Cardiac ventricle fibroblast (primary cell): Measurements from ENCODE around the gene GCNT3. TPM values are rescaled to one million over a fixed set of nuclear protein-coding genes. Genes with fewer than 3 reads are reported as not detected.

Experiments
- total RNA-seq: library from RNA; depleted of rRNA; stranded (reverse); fragments of >200 nt; gene quantifications from 2 replicates; pipeline ENCODE4 v1.2.3, GENCODE V29; 2015

Gene GCNT3
- total RNA-seq = 0.34 and 0.56 TPM in 2 replicates

DNA sequence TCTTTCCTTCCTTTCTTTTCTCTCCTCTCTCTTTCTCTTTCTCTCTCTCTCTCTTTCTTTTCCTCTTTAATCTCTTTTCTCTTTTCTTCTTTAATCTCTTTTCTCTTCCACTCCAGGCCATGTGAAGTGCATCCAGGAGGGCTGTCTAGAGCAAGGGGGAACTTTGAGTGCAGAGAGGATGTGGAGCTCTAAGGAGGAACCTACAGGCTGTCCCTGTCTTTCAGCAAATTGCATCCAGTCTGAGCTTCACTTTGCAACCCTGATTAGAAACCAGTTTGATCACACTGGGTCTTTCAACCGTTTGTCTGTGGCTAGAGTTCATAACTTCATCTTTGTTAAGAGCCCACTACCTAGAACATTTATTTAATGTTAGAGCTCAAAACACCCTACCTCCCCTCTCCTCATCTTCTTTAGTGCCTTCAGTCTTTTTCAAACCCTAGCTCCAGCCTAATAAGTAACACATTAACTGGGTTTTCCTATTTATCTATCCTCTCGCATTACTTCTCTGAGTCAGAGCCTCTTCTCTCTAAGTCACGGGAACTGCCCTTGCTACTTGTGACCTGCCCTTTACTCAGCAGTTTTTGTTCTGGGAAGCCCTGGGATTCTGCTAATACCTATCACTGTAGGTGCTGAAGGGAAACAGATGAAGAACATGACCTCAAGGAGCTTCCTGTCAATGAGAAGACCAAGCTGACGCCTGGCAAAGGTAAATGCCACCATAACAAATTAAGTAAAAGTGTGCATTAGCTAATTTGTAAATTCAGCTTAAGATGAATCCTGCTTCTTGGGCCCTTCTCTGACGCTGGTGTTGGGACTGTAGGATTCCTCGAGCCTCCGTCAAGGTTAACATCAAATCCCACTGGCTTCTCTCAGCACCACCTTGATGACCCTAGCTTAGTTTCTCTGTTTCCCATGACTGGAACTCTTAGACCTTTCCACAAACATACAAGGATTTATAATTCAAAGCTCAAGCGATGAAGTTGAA lies at the start of gene GCNT3:
TSS of gene GCNT3 (plus strand) at position 508 of the 985 bp plus-strand sequence. CDS start 6,456 bp downstream, outside the sequence.

GRCh38 chr15:59656897-59657634 lies 45.5 kb downstream of the GCNT3 start, which contains the start of gene GTF2A2:
Gene GTF2A2, minus strand, starts transcription at chr15:59657515. Its CDS starts 5,238 bp downstream, at chr15:59652277.

Other genes starting within 250 kb of the GCNT3 start
- gene MYO1E, start 238.9 kb upstream of the GCNT3 start, total RNA-seq = 68.8 and 76.5 TPM in 2 replicates
- 0.12 and 5.4 TPM in 2 replicates for gene FAM81A, start 173.6 kb upstream of the GCNT3 start, total RNA-seq
- 36.4 and 37.6 TPM in 2 replicates for gene GTF2A2, start 45.7 kb downstream of the GCNT3 start, total RNA-seq
- 53.8 and 80.1 TPM in 2 replicates for gene BNIP2, start 77.5 kb downstream of the GCNT3 start, total RNA-seq